DND-41 (cell line): Measurements from ENCODE around the gene TMEM115.

Source experiments
- CTCF ChIP-seq: IDR thresholded peaks from 2 replicates; pipeline ENCODE4 v1.5.1; 2012; ENCODE audit warnings: borderline replicate concordance, low read length, moderate library complexity, mild to moderate bottlenecking; ENCODE audit not compliant: poor library complexity, severe bottlenecking; ENCODE audit errors: extremely low read depth
- EZH2 ChIP-seq: IDR thresholded peaks from 3 replicates; pipeline ENCODE4 v1.6.1; 2012; ENCODE audit warnings: borderline replicate concordance, low read depth, mild to moderate bottlenecking, moderate library complexity, low read length, inconsistent platforms; ENCODE audit not compliant: severe bottlenecking

GRCh38 chr3:50336452-50337174 lies 22.7 kb downstream of the TMEM115 start:
- TF ChIP-seq CTCF (peak; percentile 1), EZH2 (no peak)
